Measurements from ENCODE around the gene PABPC3.

The PABPC3 gene

GRCh38 chr13:25141042-25141441 is 45.1 kb downstream of the PABPC3 start:
- no peak for DNase-seq (ENCODE audit: insufficient read length)
- no peak for FAIRE-seq
- no peak for TF ChIP-seq POLR2AphosphoS5 (IDR thresholded peaks at IDR 0.05; ENCODE audit: low read depth, low read length)
- no peak for TF ChIP-seq POLR2A (IDR thresholded peaks at IDR 0.05; ENCODE audit: low read depth, low read length)
- TF ChIP-seq TAF1 (IDR thresholded peaks at IDR 0.05; ENCODE audit: borderline replicate concordance, low read depth, low read length) = no peak

- DNase-seq (ENCODE audit: insufficient read length) (no peak), FAIRE-seq (no peak)
- TF ChIP-seq POLR2A (IDR thresholded peaks at IDR 0.05; ENCODE audit: low read depth, low read length) (no peak), TAF1 (IDR thresholded peaks at IDR 0.05; ENCODE audit: borderline replicate concordance, low read depth, low read length) (no peak), POLR2AphosphoS5 (IDR thresholded peaks at IDR 0.05; ENCODE audit: low read depth, low read length) (no peak)
These were observed 47.8 kb downstream of the PABPC3 start for GRCh38 chr13:25143706-25144105.

- FAIRE-seq (peak; percentile 69), DNase-seq (ENCODE audit: insufficient read length) (no peak)
- no peak for TF ChIP-seq TAF1 (IDR thresholded peaks at IDR 0.05; ENCODE audit: borderline replicate concordance, low read depth, low read length)
- TF ChIP-seq POLR2A (IDR thresholded peaks at IDR 0.05; ENCODE audit: low read depth, low read length) = no peak
- TF ChIP-seq POLR2AphosphoS5 (IDR thresholded peaks at IDR 0.05; ENCODE audit: low read depth, low read length) = no peak
These were observed 51.9 kb downstream of the PABPC3 start for GRCh38 chr13:25147638-25148401.

GRCh38 chr13:25148402-25148771 is 52.5 kb downstream of the PABPC3 start:
- FAIRE-seq = no peak

More at GRCh38 chr13:25148402-25148771, 52.5 kb downstream of the PABPC3 start:
- DNase-seq (ENCODE audit: insufficient read length) = no peak
- TF ChIP-seq TAF1 (IDR thresholded peaks at IDR 0.05; ENCODE audit: borderline replicate concordance, low read depth, low read length) (no peak), POLR2AphosphoS5 (IDR thresholded peaks at IDR 0.05; ENCODE audit: low read depth, low read length) (no peak), POLR2A (IDR thresholded peaks at IDR 0.05; ENCODE audit: low read depth, low read length) (no peak)
